H9 (cell line): ENCODE measurements around the gene ASTN2. TPM values are rescaled to one million over a fixed set of nuclear protein-coding genes. Genes with fewer than 3 reads are reported as not detected.

Experiments
- DNase-seq: peaks from one replicate; pipeline ENCODE4 v3.0.0-alpha.2; 2017
- H2AFZ ChIP-seq: one replicate; pipeline ENCODE4 v1.6.1; 2013; ENCODE audit warnings: mild to moderate bottlenecking, low read length, control low read depth, moderate library complexity
- H2AK5ac ChIP-seq: 2 replicates; pipeline ENCODE4 v1.6.1; 2013; ENCODE audit warnings: low read length, control low read depth, mixed read lengths; ENCODE audit not compliant: insufficient read length
- H2BK120ac ChIP-seq: one replicate; pipeline ENCODE4 v1.6.1; 2013; ENCODE audit warnings: low read depth, mild to moderate bottlenecking, low read length, control low read depth, inconsistent platforms; ENCODE audit not compliant: poor library complexity, severe bottlenecking
- H2BK12ac ChIP-seq: 2 replicates; pipeline ENCODE4 v1.6.1; 2013; ENCODE audit warnings: low read length, control low read depth, mixed read lengths, low read depth; ENCODE audit not compliant: insufficient read length
- H2BK15ac ChIP-seq: 2 replicates; pipeline ENCODE4 v1.6.1; 2013; ENCODE audit warnings: low read depth, low read length, control low read depth
- H2BK20ac ChIP-seq: one replicate; pipeline ENCODE4 v1.6.1; 2013; ENCODE audit warnings: low read depth, mild to moderate bottlenecking, low read length, control low read depth, inconsistent platforms; ENCODE audit not compliant: poor library complexity, severe bottlenecking
- H2BK5ac ChIP-seq: 2 replicates; pipeline ENCODE4 v1.6.1; 2013; ENCODE audit warnings: low read length, control low read depth, mixed read lengths; ENCODE audit not compliant: insufficient read length
- H3K14ac ChIP-seq: 2 replicates; pipeline ENCODE4 v1.6.1; 2013; ENCODE audit warnings: low read length, control low read depth; ENCODE audit not compliant: insufficient read depth
- H3K18ac ChIP-seq: 2 replicates; pipeline ENCODE4 v1.6.1; 2013; ENCODE audit warnings: low read depth, mild to moderate bottlenecking, mixed read lengths, low read length, control low read depth; ENCODE audit not compliant: insufficient read length
- H3K23ac ChIP-seq: 2 replicates; pipeline ENCODE4 v1.6.1; 2013; ENCODE audit warnings: low read length, control low read depth, mixed read lengths, low read depth; ENCODE audit not compliant: insufficient read length
- H3K23me2 ChIP-seq: 2 replicates; pipeline ENCODE4 v1.6.1; 2013; ENCODE audit warnings: low read depth, mild to moderate bottlenecking, mixed read lengths, low read length, control low read depth; ENCODE audit not compliant: insufficient read length, poor library complexity, severe bottlenecking
- H3K27ac ChIP-seq: 2 replicates; pipeline ENCODE4 v1.5.1; 2013; ENCODE audit warnings: low read length, control low read depth, mixed read lengths, low read depth; ENCODE audit not compliant: insufficient read length
- H3K27me3 ChIP-seq: 2 replicates; pipeline ENCODE4 v1.6.1; 2013; ENCODE audit warnings: low read length, control low read depth, inconsistent platforms; ENCODE audit not compliant: insufficient read depth
- H3K4ac ChIP-seq: 2 replicates; pipeline ENCODE4 v1.6.1; 2013; ENCODE audit warnings: low read depth, mild to moderate bottlenecking, control low read depth, inconsistent platforms, low read length, moderate library complexity
- H3K4me1 ChIP-seq: 2 replicates; pipeline ENCODE4 v1.6.1; 2013; ENCODE audit warnings: low read length, control low read depth, inconsistent platforms; ENCODE audit not compliant: insufficient read depth
- H3K4me2 ChIP-seq: 2 replicates; pipeline ENCODE4 v1.6.1; 2013; ENCODE audit warnings: low read length, control low read depth, mixed read lengths; ENCODE audit not compliant: insufficient read length, insufficient read depth
- H3K56ac ChIP-seq: 2 replicates; pipeline ENCODE4 v1.6.1; 2013; ENCODE audit warnings: low read depth, mild to moderate bottlenecking, mixed read lengths, low read length, control low read depth; ENCODE audit not compliant: insufficient read length
- H3K79me1 ChIP-seq: 2 replicates; pipeline ENCODE4 v1.6.1; 2013; ENCODE audit warnings: low read depth, mild to moderate bottlenecking, moderate library complexity, low read length, control low read depth, inconsistent platforms; ENCODE audit not compliant: insufficient read depth, poor library complexity, severe bottlenecking
- H3K79me2 ChIP-seq: 2 replicates; pipeline ENCODE4 v1.6.1; 2013; ENCODE audit warnings: low read length, control low read depth, inconsistent platforms; ENCODE audit not compliant: insufficient read depth
- H3K9ac ChIP-seq: 2 replicates; pipeline ENCODE4 v1.6.1; 2013; ENCODE audit warnings: low read length, control low read depth, mixed read lengths; ENCODE audit not compliant: insufficient read length; ENCODE audit errors: extremely low read depth
- H3K9me3 ChIP-seq: one replicate; pipeline ENCODE4 v1.6.1; 2013; ENCODE audit warnings: low read depth, low read length, inconsistent platforms; ENCODE audit not compliant: control insufficient read depth
- H3T11ph ChIP-seq: one replicate; pipeline ENCODE4 v1.6.1; 2013; ENCODE audit warnings: mild to moderate bottlenecking, low read length, control low read depth, inconsistent platforms
- H4K20me1 ChIP-seq: one replicate; pipeline ENCODE4 v1.6.1; 2013; ENCODE audit not compliant: control insufficient read depth, insufficient read length, insufficient read depth
- H4K5ac ChIP-seq: 2 replicates; pipeline ENCODE4 v1.6.1; 2013; ENCODE audit warnings: low read depth, mild to moderate bottlenecking, mixed read lengths, low read length, control low read depth; ENCODE audit not compliant: insufficient read length
- H4K8ac ChIP-seq: replicated peaks from 2 replicates; pipeline ENCODE4 v1.6.1; 2013; ENCODE audit warnings: low read length, control low read depth, mixed read lengths, low read depth; ENCODE audit not compliant: insufficient read length
- H4K91ac ChIP-seq: 2 replicates; pipeline ENCODE4 v1.6.1; 2013; ENCODE audit warnings: low read depth, mild to moderate bottlenecking, moderate library complexity, mixed read lengths, low read length, control low read depth; ENCODE audit not compliant: insufficient read length
- H3K27ac Mint-ChIP-seq, 3 experiments: 2 replicates in 2 of 3; 3 replicates in 1 of 3; pipeline ENCODE4 v1.8.0; 2020 to 2021; ENCODE audit warnings: mixed read lengths in 3 of 3, mild to moderate bottlenecking in 1 of 3, moderate library complexity in 1 of 3
- H3K27me3 Mint-ChIP-seq: 2 replicates; pipeline ENCODE4 v1.8.0; 2021; ENCODE audit warnings: low read depth, mild to moderate bottlenecking, moderate library complexity, mixed read lengths
- H3K36me3 Mint-ChIP-seq, 3 experiments: 2 replicates in 2 of 3; 3 replicates in 1 of 3; pipeline ENCODE4 v1.8.0; 2020 to 2021; ENCODE audit warnings: low read depth in 3 of 3, mixed read lengths in 3 of 3; ENCODE audit not compliant: insufficient read depth in 1 of 3
- H3K4me1 Mint-ChIP-seq, 2 experiments: 2 replicates each; pipeline ENCODE4 v1.8.0; 2020; ENCODE audit warnings: mixed read lengths in 2 of 2
- H3K4me3 Mint-ChIP-seq, 2 experiments: 2 replicates in 1 of 2; 3 replicates in 1 of 2; pipeline ENCODE4 v1.8.0; 2020 to 2021; ENCODE audit warnings: mild to moderate bottlenecking in 2 of 2, mixed read lengths in 2 of 2, moderate library complexity in 1 of 2
- H3K9me3 Mint-ChIP-seq, 2 experiments: 2 replicates in 1 of 2; 3 replicates in 1 of 2; pipeline ENCODE4 v1.8.0; 2020; ENCODE audit warnings: mild to moderate bottlenecking in 2 of 2, mixed read lengths in 2 of 2, moderate library complexity in 1 of 2
- total RNA-seq: library from RNA; stranded (reverse); gene quantifications from 2 replicates; pipeline ENCODE4 v1.2.1, GENCODE V29; 2021
- TF ChIP-seq, protein P1 (sequence below): fragments of 200-600 bp; sonication (generic); conservative IDR thresholded peaks from 3 replicates; pipeline ENCODE4 v1.8.0; 2021; ENCODE audit warnings: antibody characterized with exemption, mild to moderate bottlenecking

ASTN2 gene
- total RNA-seq, 1 experiment from 2014 or later = 9.7 TPM

DNA sequence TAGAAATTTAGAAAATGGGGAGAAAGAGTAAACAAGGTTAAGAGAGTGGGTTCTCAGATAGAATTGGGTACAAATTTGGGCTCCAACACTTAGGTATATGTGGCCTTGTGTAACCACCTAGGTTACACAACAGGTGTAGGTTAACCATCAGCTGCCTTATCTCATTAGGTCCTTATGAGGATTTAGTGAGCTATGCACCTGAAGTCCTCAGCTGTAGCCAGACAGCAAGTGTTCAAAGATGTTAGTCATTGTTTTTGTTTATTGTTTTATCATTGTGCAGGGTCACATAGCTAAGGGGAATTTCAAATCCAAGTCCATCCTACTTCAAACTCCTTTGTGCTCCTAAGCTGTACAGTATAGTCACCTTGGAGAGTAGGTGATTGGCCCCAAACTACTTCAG lies 728.7 kb downstream of the ASTN2 start:
- peak overlapping the region; percentile 62 for H3K4me2 ChIP-seq
- no peak overlapping the region for H3K23ac ChIP-seq
- H2AK5ac ChIP-seq = no peak overlapping the region
- H2BK12ac ChIP-seq = no peak overlapping the region
- H3T11ph ChIP-seq = no peak overlapping the region
- H2BK20ac ChIP-seq = no peak overlapping the region
- no peak overlapping the region for H2BK5ac ChIP-seq
- H3K9ac ChIP-seq = no peak overlapping the region
- H3K9me3 ChIP-seq = peaks cover 7% of the 10 kb centered on the region
- H2BK15ac ChIP-seq = no peak overlapping the region
- H3K23me2 ChIP-seq = peaks cover 8% of the 10 kb centered on the region
- H3K27ac ChIP-seq = no peak overlapping the region
- no peak overlapping the region for H3K4ac ChIP-seq
- H3K56ac ChIP-seq = no peak overlapping the region
- no peak overlapping the region for H4K5ac ChIP-seq
- TF ChIP-seq, protein P1, sequence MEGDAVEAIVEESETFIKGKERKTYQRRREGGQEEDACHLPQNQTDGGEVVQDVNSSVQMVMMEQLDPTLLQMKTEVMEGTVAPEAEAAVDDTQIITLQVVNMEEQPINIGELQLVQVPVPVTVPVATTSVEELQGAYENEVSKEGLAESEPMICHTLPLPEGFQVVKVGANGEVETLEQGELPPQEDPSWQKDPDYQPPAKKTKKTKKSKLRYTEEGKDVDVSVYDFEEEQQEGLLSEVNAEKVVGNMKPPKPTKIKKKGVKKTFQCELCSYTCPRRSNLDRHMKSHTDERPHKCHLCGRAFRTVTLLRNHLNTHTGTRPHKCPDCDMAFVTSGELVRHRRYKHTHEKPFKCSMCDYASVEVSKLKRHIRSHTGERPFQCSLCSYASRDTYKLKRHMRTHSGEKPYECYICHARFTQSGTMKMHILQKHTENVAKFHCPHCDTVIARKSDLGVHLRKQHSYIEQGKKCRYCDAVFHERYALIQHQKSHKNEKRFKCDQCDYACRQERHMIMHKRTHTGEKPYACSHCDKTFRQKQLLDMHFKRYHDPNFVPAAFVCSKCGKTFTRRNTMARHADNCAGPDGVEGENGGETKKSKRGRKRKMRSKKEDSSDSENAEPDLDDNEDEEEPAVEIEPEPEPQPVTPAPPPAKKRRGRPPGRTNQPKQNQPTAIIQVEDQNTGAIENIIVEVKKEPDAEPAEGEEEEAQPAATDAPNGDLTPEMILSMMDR = no peak
- H4K91ac ChIP-seq = no peak overlapping the region
- no peaks in the 10 kb centered on the region for H4K20me1 ChIP-seq
- DNase-seq = no peak
- peaks cover 11 to 21% (median 20%) of the 10 kb centered on the region in 3 experiments for H3K36me3 Mint-ChIP-seq
- H2AFZ ChIP-seq = no peak overlapping the region
- peak overlapping the region in 1 of 3 experiments; percentile 95; a peak in 1 of 7 replicates for H3K27ac Mint-ChIP-seq
- H3K4me1 Mint-ChIP-seq = peaks cover 31 to 33% of the 10 kb centered on the region in 2 experiments
- peaks cover 11 to 15% of the 10 kb centered on the region in 2 experiments for H3K9me3 Mint-ChIP-seq
- no peaks in the 10 kb centered on the region; the same call in 1 of the 2 replicates for H3K27me3 ChIP-seq
- H3K4me1 ChIP-seq = no peaks in the 10 kb centered on the region; the same call in 1 of the 2 replicates
- no peak overlapping the region for H2BK120ac ChIP-seq
- peak overlapping the region; percentile 85 for H3K4me3 Mint-ChIP-seq
- H3K79me1 ChIP-seq = no peaks in the 10 kb centered on the region
- H3K18ac ChIP-seq = no peak overlapping the region
- no peaks in the 10 kb centered on the region for H3K79me2 ChIP-seq
- H3K27me3 Mint-ChIP-seq = peaks cover 4% of the 10 kb centered on the region
- no peak overlapping the region for H4K8ac ChIP-seq
- no peak overlapping the region for H3K14ac ChIP-seq
